K562 treated with DMSO at 1 percent for 24 hours (cell line): ENCODE results near the gene PDK3. TPM values are rescaled to one million over a fixed set of nuclear protein-coding genes. Genes with fewer than 3 reads are reported as not detected.

Experiments used
- total RNA-seq: library from RNA; unstranded; fragments of 300-600 nt; gene quantifications from 2 replicates; pipeline ENCODE4 v1.2.3, GENCODE V29; 2022; ENCODE audit warnings: low read depth; ENCODE audit not compliant: insufficient read depth

Gene PDK3
- total RNA-seq = 1.1 and 2.0 TPM in 2 replicates

DNA sequence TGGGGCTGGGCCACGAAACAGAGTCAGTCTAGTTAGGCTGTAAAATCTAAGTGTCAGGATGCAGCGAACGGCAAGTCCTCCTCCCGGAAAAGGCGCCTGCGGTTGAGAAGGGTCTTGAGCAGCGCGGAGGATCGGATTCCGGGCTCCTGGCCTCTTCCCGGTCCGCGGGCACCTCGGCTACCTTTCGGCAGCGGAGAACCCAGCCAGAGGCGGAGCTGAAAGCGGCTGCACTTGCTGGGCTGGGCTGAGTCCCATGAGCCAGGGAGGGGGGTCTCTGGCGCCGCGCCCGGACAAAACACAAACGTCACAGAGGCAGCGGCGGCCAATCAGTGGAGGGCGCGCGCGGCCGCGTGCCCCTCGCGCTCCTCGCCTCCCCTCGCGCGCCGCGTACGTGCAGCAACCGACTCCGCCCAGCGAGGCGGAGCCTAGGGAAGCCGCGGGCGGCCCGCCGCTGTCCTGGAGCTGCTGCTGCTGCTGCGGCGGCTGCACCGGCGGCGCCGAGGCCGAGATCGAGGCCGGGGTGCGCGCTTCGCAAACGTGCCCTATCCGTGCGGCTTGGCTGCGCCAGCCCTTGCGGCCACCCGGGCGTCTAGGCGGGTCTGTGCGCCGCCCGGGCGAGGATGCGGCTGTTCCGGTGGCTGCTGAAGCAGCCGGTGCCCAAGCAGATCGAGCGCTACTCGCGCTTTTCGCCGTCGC, at the start of gene PDK3:
Gene PDK3 (plus strand): TSS at position 451 of the 696 bp plus-strand sequence. CDS start 170 bp downstream, at position 621.

Other genes starting within 250 kb of the PDK3 start
- not detected in 2 replicates for gene SUPT20HL2, start 151.2 kb upstream of the PDK3 start, total RNA-seq
- gene SUPT20HL1, start 104.6 kb upstream of the PDK3 start, total RNA-seq = not detected in 2 replicates
- gene PCYT1B, start 182.1 kb downstream of the PDK3 start, total RNA-seq = 0.10 and 0.13 TPM in 2 replicates
- 13.3 and 14.3 TPM in 2 replicates for gene POLA1, start 228.6 kb downstream of the PDK3 start, total RNA-seq